CD8-positive, alpha-beta memory T cell (primary cell): Measurements from ENCODE around the gene EPB41L4A. TPM values are rescaled to one million over a fixed set of nuclear protein-coding genes. Genes with fewer than 3 reads are reported as not detected.
"Not testable (repeated sequence)": the region's sequence is repeated elsewhere in the genome, so short reads cannot be mapped to it uniquely, and the experiment has no call there.

Experiments used
- CTCF ChIA-PET: fragments of 350-600 bp; sonication (Branson Sonifier 250); formaldehyde crosslinking; loops from one replicate; lab custom pipeline; 2021; ENCODE audit warnings: antibody characterized with exemption; lab: Charles Lee
- POLR2A ChIA-PET: fragments of 350-600 bp; sonication (Branson Sonifier 250); formaldehyde crosslinking; loops from one replicate; lab custom pipeline; 2021; ENCODE audit warnings: antibody characterized with exemption; lab: Charles Lee
- DNase-seq, 5 donors: peaks; one replicate each; pipeline versions ENCODE4 v3.0.0 to v3.0.0-alpha.2; 2020 to 2022; ENCODE audit warnings: mixed read lengths in 1 of 5
- H3K27ac ChIP-seq: one replicate; pipeline ENCODE4 v1.7.0; 2013; ENCODE audit warnings: low read depth, mild to moderate bottlenecking, low read length, moderate library complexity
- H3K27me3 ChIP-seq: 2 replicates; pipeline ENCODE4 v1.7.0; 2013; ENCODE audit warnings: low read length, mild to moderate bottlenecking; ENCODE audit not compliant: insufficient read depth, poor library complexity, severe bottlenecking
- H3K36me3 ChIP-seq: 2 replicates; pipeline ENCODE4 v1.7.0; 2013; ENCODE audit warnings: mild to moderate bottlenecking, low read length, moderate library complexity; ENCODE audit not compliant: insufficient read depth
- H3K4me1 ChIP-seq: 2 replicates; pipeline ENCODE4 v1.7.0; 2013; ENCODE audit warnings: mild to moderate bottlenecking, low read length, moderate library complexity; ENCODE audit not compliant: insufficient read depth
- H3K4me3 ChIP-seq: 2 replicates; pipeline ENCODE4 v1.7.0; 2013; ENCODE audit warnings: mild to moderate bottlenecking, low read length
- H3K9me3 ChIP-seq: 2 replicates; pipeline ENCODE4 v1.7.0; 2013; ENCODE audit warnings: mild to moderate bottlenecking, low read length
- H3K27ac Mint-ChIP-seq, 8 donors: one replicate each; pipeline ENCODE4 v1.8.0; 2020 to 2021; ENCODE audit warnings: mixed read lengths in 8 of 8, mild to moderate bottlenecking in 6 of 8, inconsistent platforms in 3 of 8, moderate library complexity in 3 of 8
- H3K27me3 Mint-ChIP-seq, 2 donors: one replicate each; pipeline ENCODE4 v1.8.0; 2020 to 2021; ENCODE audit warnings: mixed read lengths in 2 of 2, mild to moderate bottlenecking in 1 of 2, moderate library complexity in 1 of 2
- H3K36me3 Mint-ChIP-seq, 3 donors: one replicate each; pipeline ENCODE4 v1.8.0; 2020 to 2021; ENCODE audit warnings: mixed read lengths in 3 of 3, inconsistent platforms in 1 of 3, mild to moderate bottlenecking in 1 of 3
- H3K4me1 Mint-ChIP-seq, 3 donors: one replicate each; pipeline ENCODE4 v1.8.0; 2020 to 2021; ENCODE audit warnings: mixed read lengths in 3 of 3, inconsistent platforms in 1 of 3, mild to moderate bottlenecking in 1 of 3
- H3K4me3 Mint-ChIP-seq, 7 donors: one replicate each; pipeline ENCODE4 v1.8.0; 2020 to 2021; ENCODE audit warnings: mixed read lengths in 7 of 7, mild to moderate bottlenecking in 6 of 7, moderate library complexity in 4 of 7, inconsistent platforms in 2 of 7
- H3K9me3 Mint-ChIP-seq, 5 donors: one replicate each; pipeline ENCODE4 v1.8.0; 2020 to 2022; ENCODE audit warnings: mixed read lengths in 5 of 5, mild to moderate bottlenecking in 3 of 5, moderate library complexity in 2 of 5, inconsistent platforms in 1 of 5
- polyA plus RNA-seq: library from polyadenylated mRNA; unstranded; fragments of 300-500 nt; fragmentation: Illumina TruSeq; gene quantifications from one replicate; pipeline ENCODE4 v1.2.3, GENCODE V29; 2021
- total RNA-seq, 2 experiments: library from RNA; stranded (reverse); gene quantifications; one replicate each; pipeline ENCODE4 v1.2.3, GENCODE V29; 2021

The EPB41L4A gene, protein sequence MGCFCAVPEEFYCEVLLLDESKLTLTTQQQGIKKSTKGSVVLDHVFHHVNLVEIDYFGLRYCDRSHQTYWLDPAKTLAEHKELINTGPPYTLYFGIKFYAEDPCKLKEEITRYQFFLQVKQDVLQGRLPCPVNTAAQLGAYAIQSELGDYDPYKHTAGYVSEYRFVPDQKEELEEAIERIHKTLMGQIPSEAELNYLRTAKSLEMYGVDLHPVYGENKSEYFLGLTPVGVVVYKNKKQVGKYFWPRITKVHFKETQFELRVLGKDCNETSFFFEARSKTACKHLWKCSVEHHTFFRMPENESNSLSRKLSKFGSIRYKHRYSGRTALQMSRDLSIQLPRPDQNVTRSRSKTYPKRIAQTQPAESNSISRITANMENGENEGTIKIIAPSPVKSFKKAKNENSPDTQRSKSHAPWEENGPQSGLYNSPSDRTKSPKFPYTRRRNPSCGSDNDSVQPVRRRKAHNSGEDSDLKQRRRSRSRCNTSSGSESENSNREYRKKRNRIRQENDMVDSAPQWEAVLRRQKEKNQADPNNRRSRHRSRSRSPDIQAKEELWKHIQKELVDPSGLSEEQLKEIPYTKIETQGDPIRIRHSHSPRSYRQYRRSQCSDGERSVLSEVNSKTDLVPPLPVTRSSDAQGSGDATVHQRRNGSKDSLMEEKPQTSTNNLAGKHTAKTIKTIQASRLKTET
- total RNA-seq: under 1 TPM; 0.04 to 0.31 TPM
- polyA plus RNA-seq: 0.45 TPM

DNA sequence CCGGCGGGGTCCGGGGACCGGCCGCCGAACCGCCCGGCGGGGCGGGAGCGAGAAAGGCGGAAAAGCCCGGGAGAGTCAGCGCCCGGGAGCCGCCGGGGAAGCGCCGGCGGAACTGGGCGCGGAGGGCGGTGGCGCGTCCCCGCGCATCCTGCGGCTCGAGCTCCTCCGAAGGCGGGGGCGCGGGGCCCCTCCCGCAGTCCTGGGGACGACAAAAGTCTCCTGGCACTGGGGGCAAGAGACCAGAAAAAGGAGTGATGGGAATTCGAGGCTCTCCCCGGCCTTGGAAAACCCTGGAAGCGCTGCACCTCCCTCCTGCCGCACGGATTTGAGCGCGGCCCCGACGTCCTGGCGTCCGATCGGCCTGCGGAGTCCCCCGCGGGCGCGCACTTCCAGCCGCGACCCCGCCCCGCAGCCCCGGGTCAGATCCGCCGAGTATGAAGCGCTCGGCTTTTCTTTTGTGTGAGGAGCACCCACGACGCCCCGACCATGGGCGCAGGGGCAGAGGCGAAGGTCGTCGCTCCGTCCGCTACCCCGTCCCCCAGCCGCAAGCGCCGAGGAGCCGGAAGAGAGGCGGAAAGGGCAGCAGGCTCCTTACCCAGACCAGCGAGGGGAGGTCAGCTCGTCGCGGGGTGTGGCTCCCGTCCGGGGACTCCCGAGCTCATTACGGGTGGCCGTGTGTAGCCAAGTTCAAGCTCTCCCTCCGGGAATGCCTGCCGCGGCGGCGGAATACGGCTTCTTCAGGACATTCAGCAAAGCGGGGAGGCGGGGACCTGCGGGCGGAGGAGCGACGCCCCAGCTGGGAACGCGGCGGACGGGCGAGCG, at the start of gene EPB41L4A:
Gene EPB41L4A (minus strand): TSS at position 114 of the 822 bp plus-strand sequence. CDS start 238 bp downstream, outside the sequence.
- Mint-ChIP-seq H3K4me1 (peaks cover 10 to 26% (median 19%) of the 10 kb centered on the region in 3 donors), H3K4me3 (peak within 1 kb of the TSS; percentile 77 to 91 (median 83)), H3K9me3 (peaks cover 0 to 5% (median 0%) of the 10 kb centered on the region in 5 donors), H3K36me3 (no peaks in the 10 kb centered on the region), H3K27ac (peak within 1 kb of the TSS in 6 of 8 donors; percentile 2 to 81 (median 23)), H3K27me3 (peaks cover 26 to 64% of the 10 kb centered on the region in 2 donors)
- H3K9me3 ChIP-seq: no peaks in the 10 kb centered on the region
- H3K4me1 ChIP-seq: peaks cover 11% of the 10 kb centered on the region
- no peaks in the 10 kb centered on the region for H3K36me3 ChIP-seq
- no peak within 1 kb of the TSS for H3K27ac ChIP-seq
- peak within 1 kb of the TSS; percentile 13 for H3K4me3 ChIP-seq
- ChIA-PET POLR2A (no interaction called here), CTCF (no interaction called here)
- peak in 1 of 5 donors; percentile 5 for DNase-seq
- H3K27me3 ChIP-seq: peaks cover 10% of the 10 kb centered on the region

DNA sequence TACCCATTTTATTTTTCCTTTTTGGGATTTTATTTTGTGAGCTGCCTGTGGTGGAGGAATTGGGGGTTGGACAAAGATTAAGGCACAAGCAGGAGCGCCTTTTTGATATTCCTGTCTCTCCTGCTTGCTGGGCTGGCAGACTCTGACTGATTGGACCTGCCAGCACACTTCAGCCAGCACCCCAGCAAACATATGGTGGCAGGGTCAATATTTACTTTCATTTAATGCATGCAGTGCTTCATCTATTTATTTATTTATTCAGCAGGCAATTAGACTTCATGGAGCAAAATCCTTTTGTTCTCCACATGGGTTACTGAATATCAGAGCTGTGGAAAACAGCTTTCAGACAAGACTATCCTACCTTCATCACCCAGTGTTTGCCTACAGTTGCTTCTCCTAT, 48.4 kb upstream of the EPB41L4A start:
- peaks cover 15 to 18% of the 10 kb centered on the region in 2 donors for H3K27me3 Mint-ChIP-seq
- Histone ChIP-seq H3K4me3 (no peak overlapping the region), H3K9me3 (no peaks in the 10 kb centered on the region), H3K27ac (no peak overlapping the region), H3K4me1 (no peaks in the 10 kb centered on the region), H3K27me3 (no peaks in the 10 kb centered on the region), H3K36me3 (no peaks in the 10 kb centered on the region)
- no peak overlapping the region for H3K4me3 Mint-ChIP-seq
- peaks cover 0 to 4% (median 0%) of the 10 kb centered on the region in 5 donors for H3K9me3 Mint-ChIP-seq
- no peak for DNase-seq
- H3K27ac Mint-ChIP-seq: no peak overlapping the region
- H3K36me3 Mint-ChIP-seq: no peaks in the 10 kb centered on the region
- ChIA-PET POLR2A (no interaction called here), CTCF (interaction anchor here (1.2 kb wide), 1 partner anchor 11 kb away, joined by 3 read pairs; no protein-coding TSS in a partner anchor)
- H3K4me1 Mint-ChIP-seq: no peaks in the 10 kb centered on the region

DNA sequence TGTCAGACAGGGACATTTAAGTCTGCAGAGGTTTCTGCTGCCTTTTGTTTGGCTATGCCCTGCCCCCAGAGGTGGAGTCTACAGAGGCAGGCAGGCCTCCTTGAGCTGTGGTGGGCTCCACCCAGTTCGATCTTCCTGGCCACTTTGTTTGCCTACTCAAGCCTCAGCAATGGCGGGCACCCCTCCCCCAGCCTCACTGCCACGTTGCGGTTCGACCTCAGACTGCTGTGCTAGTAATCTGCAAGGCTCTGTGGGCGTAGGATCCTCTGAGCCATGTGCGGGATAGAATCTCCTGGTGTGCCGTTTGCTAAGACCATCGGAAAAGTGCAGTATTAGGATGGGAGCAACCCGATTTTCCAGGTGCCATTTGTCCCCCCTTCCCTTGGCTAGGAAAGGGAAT, 47.2 kb upstream of the EPB41L4A start:
- CTCF ChIA-PET, H3K27ac Mint-ChIP-seq, H3K4me3 ChIP-seq, H3K4me1 Mint-ChIP-seq, DNase-seq, POLR2A ChIA-PET, H3K27me3 ChIP-seq, H3K36me3 ChIP-seq, H3K4me3 Mint-ChIP-seq, H3K36me3 Mint-ChIP-seq, H3K4me1 ChIP-seq, H3K27ac ChIP-seq, H3K9me3 Mint-ChIP-seq, H3K9me3 ChIP-seq: not testable (repeated sequence)
- H3K27me3 Mint-ChIP-seq: peaks cover 15 to 17% of the 10 kb centered on the region in 2 donors

DNA sequence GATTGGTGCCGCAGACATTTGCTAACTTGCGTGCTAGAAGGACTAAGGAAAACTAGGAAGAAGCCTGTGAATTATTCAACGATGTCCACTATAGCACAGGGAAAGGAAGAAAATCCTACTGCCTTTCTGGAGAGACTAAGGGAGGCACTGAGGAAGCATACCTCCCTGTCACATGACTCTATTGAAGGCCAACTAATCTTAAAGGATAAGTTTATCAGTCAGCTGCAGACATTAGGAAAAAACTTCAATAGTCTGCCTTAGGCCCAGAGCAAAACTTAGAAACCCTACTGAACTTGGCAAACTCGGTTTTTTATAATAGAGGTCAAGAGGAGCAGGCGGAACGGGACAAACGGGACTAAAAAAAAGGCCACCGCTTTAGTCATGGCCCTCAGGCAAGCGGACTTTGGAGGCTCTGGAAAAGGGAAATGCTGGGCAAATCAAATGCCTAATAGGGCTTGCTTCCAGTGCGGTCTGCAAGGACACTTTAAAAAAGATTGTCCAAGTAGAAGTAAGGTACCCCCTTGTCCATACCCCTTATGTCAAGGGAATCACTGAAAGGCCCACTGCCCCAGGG, 28.2 kb upstream of the EPB41L4A start:
- H3K4me1 ChIP-seq, DNase-seq, H3K27me3 ChIP-seq, H3K4me3 Mint-ChIP-seq, H3K4me1 Mint-ChIP-seq, H3K27ac Mint-ChIP-seq, H3K9me3 ChIP-seq, H3K9me3 Mint-ChIP-seq, H3K27me3 Mint-ChIP-seq, H3K4me3 ChIP-seq, H3K27ac ChIP-seq, CTCF ChIA-PET, H3K36me3 Mint-ChIP-seq, POLR2A ChIA-PET, H3K36me3 ChIP-seq: not testable (repeated sequence)

DNA sequence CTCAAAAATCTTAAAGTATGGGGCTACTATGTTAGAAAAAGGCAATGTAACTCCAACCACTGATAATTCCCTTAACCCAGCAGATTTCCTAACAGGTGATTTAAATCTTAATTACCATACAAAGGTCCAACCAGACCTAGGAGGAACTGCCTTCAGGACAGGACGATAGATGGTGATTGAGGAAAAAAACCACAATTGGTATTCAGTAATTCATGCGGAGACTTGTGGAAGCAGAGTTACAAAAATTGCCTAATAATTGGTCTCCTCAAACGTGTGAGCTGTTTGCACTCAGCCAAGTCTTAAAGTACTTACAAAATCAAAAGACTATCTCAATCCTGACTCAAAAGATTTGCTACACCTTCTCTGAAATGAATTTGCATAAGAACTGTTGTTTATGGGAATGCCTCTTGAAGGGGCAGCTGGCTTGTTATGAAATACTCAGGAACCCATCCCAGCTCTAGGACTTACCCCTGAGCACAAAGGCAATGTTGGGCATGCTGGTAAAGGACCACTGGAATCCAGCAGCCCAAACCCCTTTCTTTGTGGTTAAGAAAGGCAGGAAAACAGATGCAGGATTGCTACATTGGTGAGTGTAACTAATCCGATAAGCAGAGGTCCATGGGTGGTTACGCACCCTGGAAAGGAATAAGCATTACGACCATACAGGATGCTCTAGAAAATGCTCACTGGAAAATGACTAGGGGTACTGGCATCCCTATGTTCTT, 26.7 kb upstream of the EPB41L4A start:
- H3K4me1 Mint-ChIP-seq: no peaks in the 10 kb centered on the region
- H3K36me3 ChIP-seq: no peaks in the 10 kb centered on the region
- DNase-seq: no peak
- H3K27me3 Mint-ChIP-seq: no peaks in the 10 kb centered on the region
- H3K4me1 ChIP-seq: no peaks in the 10 kb centered on the region
- peaks cover 0 to 6% (median 2%) of the 10 kb centered on the region in 5 donors for H3K9me3 Mint-ChIP-seq
- H3K27ac ChIP-seq: no peak overlapping the region
- ChIA-PET CTCF (no interaction called here), POLR2A (no interaction called here)
- no peak overlapping the region for H3K4me3 Mint-ChIP-seq
- no peaks in the 10 kb centered on the region for H3K36me3 Mint-ChIP-seq
- no peak overlapping the region for H3K4me3 ChIP-seq
- H3K9me3 ChIP-seq: no peaks in the 10 kb centered on the region
- no peak overlapping the region for H3K27ac Mint-ChIP-seq
- H3K27me3 ChIP-seq: no peaks in the 10 kb centered on the region

DNA sequence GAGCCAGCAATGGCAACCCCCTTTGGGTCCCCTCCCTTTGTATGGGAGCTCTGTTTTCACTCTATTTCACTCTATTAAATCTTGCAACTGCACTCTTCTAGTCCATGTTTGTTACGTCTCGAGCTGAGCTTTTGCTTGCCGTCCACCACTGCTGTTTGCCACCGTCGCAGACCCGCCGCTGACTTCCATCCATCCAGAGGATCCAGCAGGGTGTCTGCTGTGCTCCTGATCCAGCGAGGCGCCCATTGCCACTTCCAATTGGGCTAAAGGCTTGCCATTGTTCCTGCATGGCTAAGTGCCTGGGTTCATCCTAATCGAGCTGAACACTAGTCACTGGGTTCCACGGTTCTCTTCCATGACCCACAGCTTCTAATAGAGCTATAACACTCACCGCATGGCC, 24.9 kb upstream of the EPB41L4A start:
- H3K36me3 Mint-ChIP-seq, CTCF ChIA-PET: not testable (repeated sequence)

DNA sequence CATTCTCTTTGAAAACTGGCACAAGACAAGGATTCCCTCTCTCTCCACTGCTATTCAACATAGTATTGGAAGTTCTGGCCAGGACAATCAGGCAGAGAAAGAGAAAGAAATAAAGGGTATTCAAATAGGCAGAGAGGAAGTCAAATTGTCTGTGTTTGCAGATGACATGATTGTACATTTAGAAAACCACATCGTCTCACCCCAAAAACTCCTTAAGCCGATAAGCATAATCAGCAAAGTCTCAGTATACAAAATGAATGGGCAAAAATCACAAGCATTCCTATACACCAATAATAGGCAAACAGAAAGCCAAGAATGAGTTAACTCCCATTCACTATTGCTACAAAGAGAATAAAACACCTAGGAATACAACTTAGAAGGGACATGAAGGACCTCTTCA, 21.0 kb upstream of the EPB41L4A start:
- no peak overlapping the region for H3K27ac ChIP-seq
- no peaks in the 10 kb centered on the region for H3K36me3 ChIP-seq
- Mint-ChIP-seq H3K27ac (no peak overlapping the region), H3K9me3 (peaks cover 11 to 24% (median 21%) of the 10 kb centered on the region in 5 donors), H3K27me3 (peaks cover 5 to 10% of the 10 kb centered on the region in 2 donors), H3K4me1 (no peaks in the 10 kb centered on the region), H3K36me3 (no peaks in the 10 kb centered on the region), H3K4me3 (no peak overlapping the region)
- H3K9me3 ChIP-seq: no peaks in the 10 kb centered on the region
- no peaks in the 10 kb centered on the region for H3K4me1 ChIP-seq
- no peak for DNase-seq
- ChIA-PET POLR2A (no interaction called here), CTCF (no interaction called here)
- H3K4me3 ChIP-seq: no peak overlapping the region
- H3K27me3 ChIP-seq: no peaks in the 10 kb centered on the region

More for the DNA sequence above, 24.9 kb upstream of the EPB41L4A start:
- POLR2A ChIA-PET, H3K27ac ChIP-seq, H3K4me1 Mint-ChIP-seq, DNase-seq, H3K4me3 Mint-ChIP-seq, H3K4me3 ChIP-seq, H3K27me3 ChIP-seq, H3K27me3 Mint-ChIP-seq, H3K4me1 ChIP-seq, H3K9me3 ChIP-seq, H3K27ac Mint-ChIP-seq, H3K36me3 ChIP-seq: not testable (repeated sequence)
- peaks cover 2 to 15% (median 14%) of the 10 kb centered on the region in 5 donors for H3K9me3 Mint-ChIP-seq
